NCI-H82 (cell line): Measurements from ENCODE around the gene GPBAR1.

ENCODE experiments used
- DNase-seq: peaks from one replicate; lab custom pipeline; 2025; lab: John Stamatoyannopoulos, UW

Gene GPBAR1

GRCh38 chr2:218244204-218244603 is 16.6 kb upstream of the GPBAR1 start:
- no peak for DNase-seq

GRCh38 chr2:218244665-218245064 is 16.1 kb upstream of the GPBAR1 start:
- no peak for DNase-seq

GRCh38 chr2:218245214-218245613 is 15.6 kb upstream of the GPBAR1 start:
- no peak for DNase-seq

- DNase-seq, result no peak
Observed at GRCh38 chr2:218249691-218250090, 11.1 kb upstream of the GPBAR1 start.

- no peak for DNase-seq
Observed at GRCh38 chr2:218252509-218253231, 8.1 kb upstream of the GPBAR1 start.

GRCh38 chr2:218253232-218253625 is 7.6 kb upstream of the GPBAR1 start:
- DNase-seq, result no peak

GRCh38 chr2:218255446-218255845 is 5.4 kb upstream of the GPBAR1 start:
- no peak for DNase-seq

GRCh38 chr2:218256612-218257350 is 4.0 kb upstream of the GPBAR1 start:
- no peak for DNase-seq

GRCh38 chr2:218257390-218257981 is 3.3 kb upstream of the GPBAR1 start:
- peak; percentile 53 for DNase-seq

- DNase-seq, result no peak
Observed at GRCh38 chr2:218259099-218259961, 1.5 kb upstream of the GPBAR1 start.

GRCh38 chr2:218260166-218260565 is 649 bp upstream of the GPBAR1 start:
- no peak for DNase-seq

- DNase-seq, result peak; percentile 81
Observed at GRCh38 chr2:218261423-218262236, 815 bp downstream of the GPBAR1 start.

- DNase-seq, result no peak
Observed at GRCh38 chr2:218262237-218262600, 1.4 kb downstream of the GPBAR1 start.

GRCh38 chr2:218262631-218263586 is 2.1 kb downstream of the GPBAR1 start:
- no peak for DNase-seq

- no peak for DNase-seq
Observed at GRCh38 chr2:218263817-218264641, 3.2 kb downstream of the GPBAR1 start.

GRCh38 chr2:218264773-218265561 is 4.2 kb downstream of the GPBAR1 start:
- DNase-seq, result no peak

- no peak for DNase-seq
Observed at GRCh38 chr2:218265626-218266025, 4.8 kb downstream of the GPBAR1 start.

- no peak for DNase-seq
Observed at GRCh38 chr2:218266316-218266979, 5.6 kb downstream of the GPBAR1 start.
